HL-60/S4 treated with phorbol 12-myristate 13-acetate at 8.2 ng/mL for 4 days and 3 days (cell line): ENCODE data around the gene DTYMK.

Experiments used
- in situ Hi-C: fragments of 300-500 bp; cut with MboI; formaldehyde crosslinking; loops from 2 replicates; pipeline ENCODE4 v1.15.0; 2022; ENCODE audit warnings: low sequenced_read_pairs

The DTYMK gene

DNA sequence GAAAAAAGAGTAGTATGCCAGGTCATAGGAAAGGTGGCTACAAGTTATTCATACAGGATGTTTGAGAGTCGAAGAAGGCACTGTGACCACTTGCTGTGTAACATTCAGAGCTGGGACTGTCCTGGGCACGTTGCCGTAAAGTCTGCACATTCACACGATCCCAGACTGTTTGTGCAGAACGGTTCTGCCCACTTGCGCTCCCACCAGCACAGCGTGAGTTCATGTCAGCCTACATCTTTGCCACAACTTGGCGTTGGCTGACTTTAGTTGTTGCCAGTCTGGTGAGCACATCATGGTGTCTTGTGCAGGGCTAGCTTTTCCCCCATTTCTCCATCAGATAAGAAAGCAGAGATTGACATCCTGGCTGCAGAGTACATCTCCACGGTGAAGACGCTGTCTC, 22.3 kb upstream of the DTYMK start:
- in situ Hi-C loops: no loop called here

DNA sequence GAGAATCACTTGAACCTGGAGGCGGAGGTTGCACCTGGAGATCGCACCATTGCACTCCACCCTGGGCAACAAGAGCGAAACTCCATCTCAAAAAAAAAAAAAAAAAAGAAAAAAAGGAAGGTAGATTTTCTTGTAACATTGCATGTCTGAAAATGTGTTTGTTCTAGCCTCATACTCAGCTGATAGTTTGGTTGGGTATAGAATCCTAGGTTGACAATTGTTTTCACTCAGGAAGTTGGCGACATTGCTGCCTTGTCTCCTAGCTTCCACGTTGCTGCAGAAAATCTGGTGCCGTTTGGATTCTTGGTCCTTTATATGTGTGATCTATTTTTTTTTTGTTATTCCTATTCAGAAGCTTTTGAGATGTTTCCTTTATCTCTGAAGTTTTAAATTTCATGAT, 19.9 kb upstream of the DTYMK start:
- in situ Hi-C loops: no loop called here

DNA sequence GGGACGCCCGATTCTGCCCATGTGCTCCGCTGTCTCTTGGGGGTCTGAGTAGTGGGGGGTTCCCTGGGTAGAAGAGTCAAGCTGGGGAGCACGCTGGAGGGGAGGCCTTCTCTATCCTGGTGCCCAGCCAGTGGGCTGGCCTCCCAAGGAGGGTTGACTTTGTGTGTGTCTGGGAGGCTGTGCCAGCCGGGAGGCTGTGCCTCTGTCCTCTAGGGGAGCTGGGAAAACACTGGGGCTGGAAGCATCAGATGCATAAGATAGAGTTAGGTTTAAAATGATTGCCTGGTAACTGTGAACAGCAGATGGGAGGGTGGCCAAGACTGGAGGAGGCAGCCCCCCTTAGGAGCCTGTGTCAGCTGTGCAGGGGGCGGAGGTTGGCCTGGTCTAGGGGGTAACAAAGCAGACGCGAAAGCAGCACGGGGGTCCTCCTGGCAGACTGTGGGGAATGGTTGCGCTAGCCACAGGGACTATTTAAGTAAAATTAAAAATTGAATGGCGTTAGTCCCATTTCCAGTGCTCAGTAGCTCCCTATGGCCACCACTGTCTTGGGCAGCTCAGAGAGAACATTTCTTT, 16.5 kb upstream of the DTYMK start:
- in situ Hi-C loops: no loop called here

DNA sequence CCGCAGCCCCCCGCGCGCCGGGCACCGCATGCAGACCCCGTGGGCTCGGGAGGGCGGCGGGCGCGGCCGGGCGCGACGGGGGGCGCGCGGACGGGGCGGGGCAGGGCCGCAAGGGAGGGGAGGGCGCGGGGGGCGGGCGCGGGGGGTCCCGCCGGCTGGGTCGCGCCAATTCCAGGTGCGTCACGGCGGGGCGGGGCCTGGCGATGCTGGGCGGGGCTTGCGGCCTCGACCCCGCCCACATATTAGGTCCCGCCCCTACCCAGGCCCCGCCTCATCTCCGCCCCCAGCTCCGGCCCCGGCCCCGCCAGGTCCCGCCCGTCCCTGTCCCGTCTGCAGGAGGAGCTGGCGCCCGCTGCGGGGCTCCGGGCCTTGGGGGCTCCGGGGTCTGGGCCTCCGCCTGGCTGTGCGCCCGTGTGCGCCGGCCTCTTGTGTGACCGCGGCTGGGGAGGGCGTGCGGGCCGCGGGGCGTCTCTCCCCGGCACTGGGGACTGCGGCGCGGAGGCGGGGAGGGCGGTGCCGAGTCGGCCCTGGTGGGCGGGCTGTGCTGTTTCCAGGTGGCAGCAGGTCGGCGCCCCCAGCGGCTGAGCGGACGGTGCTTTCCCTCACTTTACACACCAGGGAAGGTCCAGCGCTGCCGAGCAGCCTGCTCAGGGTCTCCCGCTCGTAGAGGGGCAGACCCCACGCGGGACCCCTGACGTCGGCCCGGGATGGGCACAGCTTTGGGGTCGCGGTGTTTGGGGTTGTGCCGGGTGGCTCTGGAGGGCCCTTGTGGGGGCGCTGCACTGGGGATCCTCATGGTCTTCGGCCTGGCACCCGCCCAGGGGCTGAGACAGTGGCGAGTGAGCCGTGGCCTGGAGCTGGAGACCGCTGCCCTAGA, 15.8 kb upstream of the DTYMK start:
- in situ Hi-C loops: no loop called here

DNA sequence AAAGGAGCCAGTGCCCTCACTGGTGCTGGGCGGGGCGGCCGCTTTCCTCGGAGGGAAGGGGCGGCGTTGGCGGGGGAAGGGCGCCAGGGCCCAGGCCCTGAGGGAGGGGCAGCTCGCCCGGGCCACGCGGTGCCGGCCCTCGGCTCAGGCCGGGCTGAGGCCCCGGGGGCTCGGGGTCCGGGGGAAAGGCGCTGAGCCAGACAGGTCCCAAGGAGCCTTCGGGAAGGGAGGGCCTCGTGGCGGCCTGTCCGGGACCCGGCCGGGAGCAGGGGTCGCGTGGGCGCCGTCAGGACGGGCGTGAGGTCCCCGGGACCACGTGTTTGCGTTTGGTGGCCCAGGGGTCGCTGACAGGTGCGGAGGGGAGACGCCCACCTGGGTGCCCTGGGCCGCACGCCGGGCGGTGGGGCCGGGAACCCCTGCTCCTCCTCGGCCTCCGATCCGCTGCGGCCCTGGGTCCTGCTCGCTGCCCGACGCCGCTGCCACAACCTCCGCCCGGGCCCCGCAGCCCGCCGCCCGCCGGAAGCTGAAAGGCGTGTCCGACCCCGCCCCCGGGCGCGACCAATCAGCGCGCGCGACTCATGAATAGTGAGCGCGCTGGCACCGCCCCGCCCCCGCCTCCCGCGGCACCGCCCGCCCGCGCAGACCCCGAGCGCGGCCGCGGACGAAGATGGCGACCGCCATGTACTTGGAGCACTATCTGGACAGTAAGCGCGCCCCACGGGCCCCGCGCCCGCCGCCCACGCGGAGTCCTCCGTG, 15.0 kb upstream of the DTYMK start, which contains the start of gene ING5:
TSS of gene ING5 (plus strand) at position 641 of the 756 bp plus-strand sequence. CDS start at position 668, 27 bp downstream.
- in situ Hi-C loops: no loop called here

DNA sequence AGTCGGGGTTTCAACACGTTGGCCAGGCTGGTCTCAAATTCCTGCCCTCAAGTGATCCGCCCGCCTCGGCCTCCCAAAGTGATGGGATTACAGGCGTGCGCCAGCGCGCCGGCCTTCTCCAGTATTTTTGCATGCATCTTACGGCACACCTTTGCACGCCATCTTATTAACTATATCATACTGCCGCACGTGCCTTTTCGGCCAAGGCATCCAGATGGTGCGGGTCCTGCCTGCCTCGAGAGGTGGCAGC, 14.5 kb upstream of the DTYMK start:
- in situ Hi-C loops: no loop called here

DNA sequence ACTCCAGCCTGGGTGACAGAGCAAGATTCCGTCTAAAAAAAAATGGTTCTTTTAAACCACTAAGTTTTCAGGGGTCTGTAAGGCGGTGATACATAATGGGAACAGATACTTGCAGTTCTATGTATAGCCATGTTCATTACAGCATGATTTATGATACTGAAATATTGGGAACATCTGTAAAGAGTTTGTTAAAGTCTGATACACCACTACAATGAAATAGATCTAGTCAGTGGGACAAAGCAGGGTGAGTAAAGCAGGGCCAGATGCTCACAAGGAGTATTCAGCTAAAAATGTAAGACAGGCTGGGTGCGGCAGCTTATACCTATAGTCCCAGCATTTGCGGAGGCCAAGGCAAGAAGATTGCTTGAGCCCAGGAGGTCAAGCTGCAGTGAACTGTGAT, 9.0 kb upstream of the DTYMK start:
- in situ Hi-C loops: no loop called here

DNA sequence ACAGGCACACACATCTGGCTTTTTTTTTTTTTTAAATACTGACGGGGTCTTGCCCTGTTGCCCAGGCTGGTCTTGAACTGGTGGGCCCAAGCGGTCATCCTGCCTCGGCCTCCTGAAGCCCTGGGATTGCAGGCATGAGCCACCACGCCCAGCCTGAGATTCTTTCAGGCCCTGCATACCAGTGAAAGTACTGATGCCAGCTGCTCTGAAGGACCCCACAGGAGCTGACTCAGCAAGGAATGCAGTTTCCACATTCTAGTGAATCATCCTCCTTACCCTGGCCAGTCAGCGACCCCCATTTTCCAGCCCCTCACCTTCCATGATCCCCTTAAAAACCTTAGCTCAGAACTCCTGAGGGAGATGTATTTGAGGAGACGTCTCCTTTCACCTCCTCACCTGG, 5.8 kb upstream of the DTYMK start:
- in situ Hi-C loops: no loop called here

DNA sequence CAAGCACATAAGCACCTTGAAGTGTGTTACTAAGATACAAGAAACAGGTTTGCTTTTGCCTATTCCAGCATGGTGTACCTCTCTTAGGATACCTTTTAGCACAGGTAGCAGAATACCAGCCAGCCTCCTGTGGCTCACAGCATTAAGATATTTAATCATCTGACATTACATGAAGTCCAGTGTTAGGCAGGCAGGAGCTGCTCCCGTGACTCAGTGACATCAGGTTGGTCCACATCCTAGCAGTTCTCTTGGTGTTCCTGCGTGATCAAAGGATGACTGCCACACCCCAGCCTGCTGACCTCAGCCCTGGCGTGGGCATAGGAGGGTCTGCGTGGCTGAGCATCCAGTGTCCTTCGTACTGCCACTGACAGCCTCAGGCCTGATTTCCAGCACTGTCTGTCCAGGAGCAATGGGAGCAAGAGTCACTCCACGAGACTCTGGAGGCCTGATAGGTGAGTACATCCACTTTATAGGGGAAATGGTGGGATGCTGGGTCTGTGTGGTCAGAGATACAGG, 3.6 kb upstream of the DTYMK start:
- in situ Hi-C loops: no loop called here

DNA sequence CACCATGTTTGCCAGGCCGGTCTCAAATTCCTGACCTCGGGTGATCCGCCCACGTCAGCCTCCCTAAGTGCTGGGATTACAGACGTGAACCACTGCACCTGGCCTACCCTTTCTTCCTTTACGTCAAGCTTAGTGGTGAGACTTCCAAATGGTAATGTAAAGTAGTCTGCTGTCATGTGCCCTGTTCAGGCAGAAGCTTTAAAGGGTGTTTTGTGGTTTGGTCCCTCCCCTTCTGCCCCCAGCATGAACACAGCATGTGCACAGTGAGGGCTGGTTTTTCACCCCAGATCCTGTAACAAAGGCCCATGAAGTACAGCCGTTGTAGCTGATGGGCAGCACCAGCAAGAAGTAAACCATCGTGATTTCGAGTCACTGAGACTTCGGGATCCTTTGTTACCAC, 2.7 kb upstream of the DTYMK start:
- in situ Hi-C loops: no loop called here

DNA sequence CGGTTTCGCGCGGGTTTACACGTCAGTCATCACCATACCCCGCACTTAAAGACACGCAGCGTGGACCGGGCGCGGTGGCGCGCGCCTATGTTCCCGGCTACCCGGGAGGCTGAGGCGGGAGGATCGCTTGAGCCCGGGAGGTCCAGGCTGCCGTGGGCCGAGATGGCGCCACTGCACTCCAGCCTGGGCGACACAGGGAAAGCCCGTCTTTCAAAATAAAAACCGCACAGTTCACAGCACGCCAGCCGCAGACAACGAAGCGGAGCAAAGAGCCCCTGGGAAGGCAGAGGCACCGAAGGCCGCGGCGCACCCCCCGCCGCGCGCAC, 328 bp downstream of the DTYMK start:
- in situ Hi-C loops: no loop called here

DNA sequence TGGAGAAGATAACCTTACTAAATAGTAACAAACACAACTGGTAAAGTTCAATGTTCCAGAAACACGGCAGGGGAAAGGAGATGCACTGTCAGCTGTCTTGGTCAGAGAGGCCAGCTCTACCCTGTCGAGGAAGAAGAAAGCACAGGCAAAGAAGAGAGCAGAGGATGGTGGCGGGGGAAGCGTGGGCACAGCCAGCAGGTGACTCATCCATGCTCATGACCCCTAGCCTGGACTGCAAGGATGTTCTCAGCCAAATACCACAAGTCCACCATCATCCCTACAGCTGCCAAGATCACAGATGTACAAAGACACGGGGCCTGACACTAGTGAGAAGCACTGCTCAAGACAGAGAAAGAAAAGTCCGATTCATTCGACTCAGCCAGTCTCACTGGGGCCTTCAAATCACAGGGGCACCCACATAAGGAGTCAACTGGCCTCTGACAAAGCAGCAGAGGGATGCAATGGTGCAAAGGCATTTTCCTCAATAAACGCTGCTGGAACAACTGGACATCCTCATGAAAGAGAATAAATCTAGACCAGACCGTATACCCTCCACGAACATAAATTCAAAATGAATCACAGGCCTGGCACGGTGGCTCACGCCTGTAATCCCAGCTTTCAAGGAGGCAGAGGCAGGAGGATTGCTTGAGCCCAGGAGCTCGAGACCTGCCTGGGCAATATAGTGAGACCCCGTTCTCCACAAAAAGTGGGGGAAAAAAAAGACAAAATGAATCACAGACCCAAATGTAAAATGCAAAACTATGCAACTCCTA, 5.6 kb downstream of the DTYMK start:
- in situ Hi-C loops: no loop called here

DNA sequence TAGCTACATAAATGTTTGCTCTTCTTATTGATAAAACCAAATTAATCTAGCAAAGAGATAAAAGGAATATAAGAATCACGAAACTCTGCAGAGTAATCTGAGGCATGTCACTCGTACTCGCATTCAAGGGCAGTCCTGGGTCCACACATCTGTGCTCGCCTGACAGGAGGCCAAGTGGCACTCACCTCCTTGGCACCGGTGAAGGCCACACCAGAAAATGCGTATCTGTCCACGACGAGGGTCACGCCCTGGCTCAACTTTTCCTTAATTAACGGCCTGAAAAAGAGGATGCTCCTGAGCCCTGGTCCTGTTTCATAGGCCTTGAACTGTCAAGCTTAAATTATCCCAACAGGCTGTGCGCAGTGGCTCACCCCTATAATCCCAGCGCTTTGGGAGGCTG, 6.6 kb downstream of the DTYMK start:
- in situ Hi-C loops: no loop called here

DNA sequence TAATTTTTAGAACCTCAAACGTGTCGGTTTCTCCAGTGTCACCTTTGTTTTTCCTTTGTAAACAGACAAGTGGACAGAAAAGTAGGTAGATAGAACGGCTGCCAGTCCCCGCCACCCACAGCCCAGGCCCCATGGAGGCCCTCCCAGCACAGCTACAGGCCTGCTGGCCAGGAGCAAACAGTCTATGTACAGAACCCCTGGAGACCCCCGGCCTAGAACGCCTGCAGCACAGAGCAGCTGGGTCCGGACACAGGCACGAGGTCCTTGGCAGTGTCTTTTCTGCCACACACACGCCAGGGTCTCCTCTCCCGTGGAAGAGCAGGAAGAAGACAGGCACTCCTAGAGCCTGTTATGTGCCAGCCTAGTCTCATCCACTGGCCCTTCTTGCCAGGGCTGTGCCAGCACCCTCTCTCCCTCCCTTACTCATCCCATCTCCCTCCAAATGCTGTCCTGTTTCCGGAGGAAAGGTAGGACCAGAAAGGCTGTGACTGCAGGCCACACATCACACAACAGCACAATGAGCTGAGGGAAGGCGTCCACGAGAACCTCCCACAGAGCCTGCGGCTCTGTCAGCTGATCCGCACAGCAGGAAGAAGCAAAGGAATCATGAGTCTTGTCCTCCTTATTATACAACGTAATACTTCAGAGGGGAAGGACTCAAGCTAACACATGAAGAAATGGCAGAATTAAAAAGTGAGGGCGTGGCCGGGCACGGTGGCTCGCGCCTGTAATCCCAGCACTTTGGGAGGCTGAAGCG, 7.7 kb downstream of the DTYMK start:
- in situ Hi-C loops: no loop called here

DNA sequence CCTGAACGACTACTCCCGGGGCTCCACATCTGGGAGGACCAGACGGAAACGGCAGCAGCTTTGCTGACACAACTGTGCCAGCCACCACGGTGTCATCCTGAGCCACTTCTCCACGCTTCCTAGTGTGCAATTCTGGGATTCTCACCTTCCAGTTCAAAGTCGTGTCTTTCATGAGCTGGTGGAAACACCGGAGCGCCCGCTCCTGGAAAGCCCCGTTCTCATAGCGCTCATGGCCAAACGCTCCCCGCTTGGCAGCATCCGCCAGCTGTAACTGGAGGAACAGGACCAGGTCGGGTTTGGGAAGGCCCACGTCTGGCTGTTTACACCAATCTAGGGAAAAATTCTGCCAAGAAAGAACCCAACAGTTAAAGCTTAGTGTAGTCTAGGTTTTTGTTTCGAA, 8.3 kb downstream of the DTYMK start:
- in situ Hi-C loops: no loop called here

DNA sequence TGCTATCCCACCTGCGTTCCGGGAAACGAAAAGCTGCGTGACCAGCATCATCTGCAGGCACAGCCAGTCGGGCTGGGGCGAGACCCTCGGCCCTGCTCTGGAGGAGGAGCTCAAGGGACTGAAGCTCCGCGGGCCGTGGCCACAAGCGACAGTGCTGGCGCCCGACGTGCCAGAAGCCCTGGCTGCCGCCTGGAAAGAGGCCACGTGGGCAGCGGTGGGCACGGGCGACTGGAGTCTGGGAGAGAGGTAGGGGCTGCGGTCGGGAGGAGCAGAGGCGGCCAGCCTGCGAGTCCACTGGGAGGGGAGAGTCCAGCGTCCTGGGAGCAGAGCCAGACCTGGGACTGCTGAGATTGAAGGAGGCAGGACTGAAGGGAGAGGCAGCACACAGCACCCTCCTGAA, 9.2 kb downstream of the DTYMK start:
- in situ Hi-C loops: no loop called here

DNA sequence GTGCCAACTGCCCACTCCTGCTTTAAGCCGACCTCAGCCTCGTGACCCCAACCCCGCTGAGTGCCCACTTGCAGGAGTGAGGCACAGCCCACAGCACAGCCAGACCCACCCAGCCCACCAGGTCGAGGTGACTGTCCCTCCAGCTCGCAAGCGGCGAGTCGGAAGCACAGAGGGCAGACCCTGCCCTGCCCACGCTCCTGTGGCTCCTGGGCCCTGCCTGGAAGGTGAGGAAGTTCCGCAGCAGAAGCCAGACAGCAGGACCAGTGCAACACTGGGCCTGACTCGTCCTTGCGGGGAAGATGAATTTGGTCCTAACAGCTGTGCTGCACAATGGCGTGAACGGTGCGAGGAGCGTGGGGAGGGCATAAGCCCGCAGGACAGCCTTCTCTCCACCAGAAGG, 9.9 kb downstream of the DTYMK start:
- in situ Hi-C loops: no loop called here

DNA sequence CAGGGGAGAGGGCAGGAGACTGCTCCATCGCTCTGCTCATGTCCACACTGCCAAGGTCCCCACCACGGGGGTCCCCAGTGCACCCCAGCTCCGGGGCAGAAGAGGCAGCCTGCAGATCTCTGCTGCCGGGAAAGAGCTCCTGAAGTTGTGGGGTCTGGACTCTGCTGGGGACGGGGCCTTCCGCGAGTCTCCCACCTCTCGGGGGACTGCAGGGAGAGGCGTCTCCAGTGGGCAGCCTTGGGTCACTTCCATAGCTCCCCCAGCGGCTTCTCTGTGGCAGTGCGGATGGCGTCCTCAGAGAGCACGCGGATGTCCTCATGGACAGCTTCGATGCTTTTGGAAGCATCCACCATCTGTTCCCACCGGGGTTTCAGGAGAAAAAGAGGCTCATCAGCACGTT, 10.7 kb downstream of the DTYMK start:
- in situ Hi-C loops: no loop called here

DNA sequence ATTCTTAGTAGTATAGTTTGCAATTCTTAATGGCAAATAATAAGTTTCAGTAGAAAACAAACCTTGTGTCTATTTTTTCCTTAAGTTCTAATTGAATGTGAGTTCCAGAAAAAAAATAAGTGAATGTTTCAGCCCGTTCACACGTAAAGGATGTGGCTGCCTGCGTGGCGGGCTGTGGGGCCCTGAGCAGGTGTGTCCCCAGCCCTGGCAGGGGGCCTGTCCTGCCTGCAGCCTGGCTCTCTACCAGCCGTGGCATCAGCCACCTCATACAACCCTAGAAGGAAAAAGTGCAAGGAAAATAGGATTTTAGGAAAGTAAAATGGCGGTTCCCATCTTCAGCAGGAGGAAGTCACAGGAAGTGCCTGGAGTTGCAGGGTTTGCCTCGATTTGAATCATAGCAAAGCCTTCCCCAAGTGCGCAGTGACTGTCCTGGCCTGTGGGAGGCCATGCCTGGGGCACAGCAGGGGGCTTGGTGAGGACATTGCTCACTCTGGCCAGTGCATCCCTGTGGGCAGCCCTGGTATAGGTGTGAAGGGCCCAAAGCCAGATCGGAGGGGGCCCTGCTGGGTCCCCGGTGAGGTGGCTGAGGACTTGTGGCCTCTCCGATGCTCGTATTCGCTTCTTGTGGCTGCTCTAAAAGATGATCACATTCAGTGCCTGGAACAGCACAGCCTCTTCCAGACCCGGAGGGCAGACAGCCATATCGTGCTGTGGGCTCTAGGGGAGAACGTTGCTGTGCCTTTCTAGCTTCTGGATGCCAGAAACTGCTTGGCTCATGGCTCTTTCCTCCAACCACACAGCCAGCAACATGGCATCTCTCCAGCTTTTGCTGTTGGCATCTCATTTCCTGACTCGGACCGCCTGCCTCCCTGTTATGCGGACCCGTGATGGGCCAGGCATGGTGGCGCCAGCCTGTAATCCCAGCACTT, 12.6 kb downstream of the DTYMK start:
- in situ Hi-C loops: no loop called here
